ENCODE measurements around the gene TECR. TPM values are rescaled to one million over a fixed set of nuclear protein-coding genes. Genes with fewer than 3 reads are reported as not detected.

The TECR gene
- total and polyA plus RNA-seq, 2 donors (not counting 3 experiments of a cell fraction or from before 2014, with no cell fraction given) = 109 to 193 TPM

DNA sequence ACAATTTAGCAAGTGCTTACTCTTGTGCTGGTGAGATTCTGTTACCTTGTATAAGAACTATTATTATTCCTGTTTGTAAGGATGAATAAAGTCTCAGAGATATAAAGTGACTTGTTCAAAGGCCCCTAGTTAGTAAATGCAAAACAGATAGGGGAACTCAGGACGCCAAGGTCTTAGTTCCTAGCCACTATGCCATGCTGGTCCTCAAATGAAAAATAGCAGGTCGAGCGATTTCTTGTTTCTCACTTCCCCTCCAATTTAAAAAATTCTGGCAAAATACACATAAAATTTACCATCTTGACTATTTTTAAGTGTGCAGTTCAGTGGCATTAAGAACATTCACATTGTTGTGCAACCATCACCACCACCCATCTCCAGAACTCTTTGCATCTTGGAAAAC lies 1.1 kb downstream of the TECR start:
- no peaks in the 10 kb centered on the region for H3K9me3 ChIP-seq (replicated peaks; ENCODE audit: control insufficient read depth, insufficient read depth, low read length)
- no peaks in the 10 kb centered on the region for H3K9me1 ChIP-seq (replicated peaks; ENCODE audit: control insufficient read depth, extremely low read depth, insufficient read depth, low read length)
- H3K79me2 ChIP-seq (ENCODE audit: control insufficient read depth, insufficient read depth, low read length) = peaks cover 19% of the 10 kb centered on the region
- intact Hi-C loops (cut with micrococcal nuclease) = no loop called here
- ChIA-PET CTCF (no interaction called here), POLR2A (no interaction called here)
- no TSS peak for BruUV-seq (replicated peaks)
- peaks cover 7% of the 10 kb centered on the region for H3K4me1 ChIP-seq (ENCODE audit: control insufficient read depth, extremely low read depth, insufficient read depth, low read length)
- no peak for DNase-seq (ENCODE audit: low read depth, low spot score)
- H3K4me3 ChIP-seq (replicated peaks in 1 of 3; ENCODE audit: insufficient read depth in 1 of 3, low read depth in 1 of 3, low read length in 3 of 3) = peak overlapping the region in 1 of 3 experiments; percentile 67
- no peak overlapping the region for H3K27ac ChIP-seq (ENCODE audit: insufficient read depth, low read depth, low read length)
- no peak overlapping the region for H2AFZ ChIP-seq (ENCODE audit: low read depth, low read length)
- FAIRE-seq = no peak
- no peak for TF ChIP-seq GATA2 (IDR thresholded peaks at IDR 0.05; ENCODE audit: insufficient read depth, insufficient read length, low read depth, low read length)
- TF ChIP-seq POLR2A (IDR thresholded peaks at IDR 0.05; ENCODE audit: low read depth, low read length) = no peak
- TF ChIP-seq FOS (IDR thresholded peaks at IDR 0.05; ENCODE audit: borderline replicate concordance, insufficient read depth, low read length) = no peak
- TF ChIP-seq JUN (IDR thresholded peaks at IDR 0.05; ENCODE audit: borderline replicate concordance, insufficient read depth, insufficient read length, low read depth) = no peak
- TF ChIP-seq, protein P1, sequence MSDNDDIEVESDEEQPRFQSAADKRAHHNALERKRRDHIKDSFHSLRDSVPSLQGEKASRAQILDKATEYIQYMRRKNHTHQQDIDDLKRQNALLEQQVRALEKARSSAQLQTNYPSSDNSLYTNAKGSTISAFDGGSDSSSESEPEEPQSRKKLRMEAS (IDR thresholded peaks at IDR 0.05; ENCODE audit: insufficient read depth, insufficient read length) = no peak
- no peak for TF ChIP-seq CTCF (IDR thresholded peaks at IDR 0.05; ENCODE audit: extremely low read depth in 1 of 2, insufficient read depth in 1 of 2, low read depth in 1 of 2, low read length in 2 of 2)
- no peak for TF ChIP-seq EZH2 (IDR thresholded peaks at IDR 0.05; ENCODE audit: borderline replicate concordance, low read depth, low read length, severe bottlenecking)
- no peak for TF ChIP-seq MYC (IDR thresholded peaks at IDR 0.05; ENCODE audit: low read depth, low read length)
- no peak for TF ChIP-seq POLR2AphosphoS5 (IDR thresholded peaks at IDR 0.05; ENCODE audit: insufficient read depth, low read depth, low read length)
- dilution Hi-C loops (cut with MboI; ENCODE audit: extremely low pct_ligation_motif_present, low sequenced_read_pairs) = no loop called here
- no peaks in the 10 kb centered on the region for H3K27me3 ChIP-seq (ENCODE audit: control insufficient read depth in 2 of 2, insufficient read depth in 2 of 2, low read length in 2 of 2)
- no peaks in the 10 kb centered on the region for H3K36me3 ChIP-seq (ENCODE audit: control insufficient read depth in 2 of 2, extremely low read depth in 1 of 2, insufficient read depth in 2 of 2, low read length in 2 of 2)
- peak overlapping the region; percentile 89 for H3K4me2 ChIP-seq (ENCODE audit: insufficient read depth, low read length)
- H3K9ac ChIP-seq (replicated peaks; ENCODE audit: extremely low read depth, insufficient read depth, low read length) = no peak overlapping the region
- H4K20me1 ChIP-seq (replicated peaks; ENCODE audit: control insufficient read depth, extremely low read depth, insufficient read depth, low read length) = no peaks in the 10 kb centered on the region
